NCI-H1436 (cell line): Measurements from ENCODE around the gene CRYBG2.
"Not testable (repeated sequence)": the region's sequence is repeated elsewhere in the genome, so short reads cannot be mapped to it uniquely, and the experiment has no call there.

Experiments
- DNase-seq: peaks from one replicate; lab custom pipeline; 2025; lab: John Stamatoyannopoulos, UW

The CRYBG2 gene

GRCh38 chr1:26293911-26294463 lies 59.9 kb downstream of the CRYBG2 start:
- no peak for DNase-seq

GRCh38 chr1:26292735-26293134 lies 61.2 kb downstream of the CRYBG2 start:
- DNase-seq: not testable (repeated sequence)

GRCh38 chr1:26291939-26292338 lies 62.0 kb downstream of the CRYBG2 start:
- no peak for DNase-seq

GRCh38 chr1:26291433-26291832 lies 62.5 kb downstream of the CRYBG2 start:
- DNase-seq: no peak

GRCh38 chr1:26290882-26291261 lies 63.1 kb downstream of the CRYBG2 start:
- no peak for DNase-seq

- no peak for DNase-seq
Measured at GRCh38 chr1:26290122-26290881, 63.6 kb downstream of the CRYBG2 start.

GRCh38 chr1:26289158-26290059 lies 64.5 kb downstream of the CRYBG2 start:
- DNase-seq: no peak

GRCh38 chr1:26288311-26288941 lies 65.5 kb downstream of the CRYBG2 start:
- no peak for DNase-seq

GRCh38 chr1:26287811-26288210 lies 66.1 kb downstream of the CRYBG2 start:
- no peak for DNase-seq

GRCh38 chr1:26287033-26287711 lies 66.8 kb downstream of the CRYBG2 start:
- DNase-seq: no peak

GRCh38 chr1:26286064-26286416 lies 67.9 kb downstream of the CRYBG2 start:
- DNase-seq: no peak

- DNase-seq: peak; percentile 16
Measured at GRCh38 chr1:26285366-26286063, 68.4 kb downstream of the CRYBG2 start.

GRCh38 chr1:26284597-26285347 lies 69.2 kb downstream of the CRYBG2 start:
- peak; percentile 10 for DNase-seq

- DNase-seq: no peak
Measured at GRCh38 chr1:26283871-26284596, 69.9 kb downstream of the CRYBG2 start.

GRCh38 chr1:26283279-26283853 lies 70.6 kb downstream of the CRYBG2 start:
- no peak for DNase-seq

GRCh38 chr1:26282401-26282918 lies 71.5 kb downstream of the CRYBG2 start:
- no peak for DNase-seq

- DNase-seq: no peak
Measured at GRCh38 chr1:26281971-26282370, 72.0 kb downstream of the CRYBG2 start.

- no peak for DNase-seq
Measured at GRCh38 chr1:26281091-26281958, 72.6 kb downstream of the CRYBG2 start.
